Left colon (tissue), 2 donors: ENCODE results near the gene CPA3. TPM values are rescaled to one million over a fixed set of nuclear protein-coding genes. Genes with fewer than 3 reads are reported as not detected.

ENCODE experiments used
- total RNA-seq, 2 donors: library from RNA; stranded (reverse); fragmentation: NEBNext Ultra II Directional; extraction: Animal tissue kit (Norgen Biotek cat#: 25700); gene quantifications; one replicate each; pipeline ENCODE4 v1.2.1, GENCODE V29; 2021
- donor health status: DM: no; HTN: no; CAD: no.
- donor health status: DM: yes; HTN: yes; CAD: no.

CPA3 gene
- total RNA-seq, 2 donors from 2014 or later, result 1.9 to 11.0 TPM

Other genes with a start within 250 kb of the CPA3 start
- 1 to 10 TPM in 1 of 2 donors, under 1 TPM in 1; 0.85 to 5.4 TPM for gene AGTR1, start 167.4 kb upstream of the CPA3 start, total RNA-seq
- gene CPB1, start 37.5 kb upstream of the CPA3 start, total RNA-seq, result 1 to 10 TPM; 1.1 to 3.1 TPM
- gene GYG1, start 126.2 kb downstream of the CPA3 start, total RNA-seq, result 10 to 100 TPM; 18.5 to 31.2 TPM
- 10 to 100 TPM; 10.5 to 10.8 TPM for gene HLTF, start 221.2 kb downstream of the CPA3 start, total RNA-seq